Measurements from ENCODE around the gene HOXC13. TPM values are rescaled to one million over a fixed set of nuclear protein-coding genes. Genes with fewer than 3 reads are reported as not detected.
A peak's percentile ranks its signal among the peaks of the same experiment; 100 is the strongest.

Gene HOXC13
- total and polyA plus RNA-seq, 3 donors from 2014 or later = 0.25 to 0.87 (median 0.63) TPM

DNA sequence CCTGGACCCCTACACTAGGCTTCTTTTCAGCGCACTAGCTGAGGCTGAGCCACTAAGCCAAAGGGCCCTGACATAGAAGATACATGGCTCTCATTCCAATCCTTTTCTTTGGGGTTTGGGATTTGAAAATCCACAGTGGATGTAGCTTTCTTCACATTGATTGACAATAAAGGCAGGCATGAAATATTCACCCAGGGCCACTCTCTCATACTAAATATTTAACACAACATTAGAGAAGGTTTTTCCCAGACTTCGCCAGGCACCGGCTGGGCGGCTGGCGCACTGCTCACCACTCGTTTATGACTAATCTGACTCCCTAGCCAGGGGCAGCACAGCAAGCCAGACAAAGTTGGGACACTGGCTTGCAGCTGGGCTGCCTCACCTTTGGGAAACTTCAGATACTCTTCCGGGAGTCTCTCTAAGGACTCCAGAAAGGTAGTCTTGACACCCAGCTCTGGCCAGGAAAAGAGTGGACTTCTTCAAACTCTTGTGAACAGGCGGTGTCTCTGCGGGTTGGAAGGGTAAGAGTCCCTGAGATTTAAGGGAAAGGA is 33.6 kb downstream of the HOXC13 start:
- H3K27ac ChIP-seq = no peak overlapping the region
- peaks cover 10% of the 10 kb centered on the region for H3K27me3 ChIP-seq
- no peak overlapping the region for H3K4me3 ChIP-seq
- TF ChIP-seq, protein P1, sequence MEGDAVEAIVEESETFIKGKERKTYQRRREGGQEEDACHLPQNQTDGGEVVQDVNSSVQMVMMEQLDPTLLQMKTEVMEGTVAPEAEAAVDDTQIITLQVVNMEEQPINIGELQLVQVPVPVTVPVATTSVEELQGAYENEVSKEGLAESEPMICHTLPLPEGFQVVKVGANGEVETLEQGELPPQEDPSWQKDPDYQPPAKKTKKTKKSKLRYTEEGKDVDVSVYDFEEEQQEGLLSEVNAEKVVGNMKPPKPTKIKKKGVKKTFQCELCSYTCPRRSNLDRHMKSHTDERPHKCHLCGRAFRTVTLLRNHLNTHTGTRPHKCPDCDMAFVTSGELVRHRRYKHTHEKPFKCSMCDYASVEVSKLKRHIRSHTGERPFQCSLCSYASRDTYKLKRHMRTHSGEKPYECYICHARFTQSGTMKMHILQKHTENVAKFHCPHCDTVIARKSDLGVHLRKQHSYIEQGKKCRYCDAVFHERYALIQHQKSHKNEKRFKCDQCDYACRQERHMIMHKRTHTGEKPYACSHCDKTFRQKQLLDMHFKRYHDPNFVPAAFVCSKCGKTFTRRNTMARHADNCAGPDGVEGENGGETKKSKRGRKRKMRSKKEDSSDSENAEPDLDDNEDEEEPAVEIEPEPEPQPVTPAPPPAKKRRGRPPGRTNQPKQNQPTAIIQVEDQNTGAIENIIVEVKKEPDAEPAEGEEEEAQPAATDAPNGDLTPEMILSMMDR (IDR thresholded peaks at IDR 0.05) = no peak
- no peak for TF ChIP-seq POLR2A (IDR thresholded peaks at IDR 0.05)
- no peaks in the 10 kb centered on the region for H3K36me3 ChIP-seq (ENCODE audit: low read depth, missing control alignments)
- H3K9me3 ChIP-seq = no peaks in the 10 kb centered on the region
- WGBS, 2 donors = 37 to 53% methylated on average over 9 of the region's 9 CpGs
- intact Hi-C loops (cut with DNase I; ENCODE audit: low total_unique reads) = no loop called here
- peaks cover 12% of the 10 kb centered on the region for H3K4me1 ChIP-seq
- no peak for DNase-seq

DNA sequence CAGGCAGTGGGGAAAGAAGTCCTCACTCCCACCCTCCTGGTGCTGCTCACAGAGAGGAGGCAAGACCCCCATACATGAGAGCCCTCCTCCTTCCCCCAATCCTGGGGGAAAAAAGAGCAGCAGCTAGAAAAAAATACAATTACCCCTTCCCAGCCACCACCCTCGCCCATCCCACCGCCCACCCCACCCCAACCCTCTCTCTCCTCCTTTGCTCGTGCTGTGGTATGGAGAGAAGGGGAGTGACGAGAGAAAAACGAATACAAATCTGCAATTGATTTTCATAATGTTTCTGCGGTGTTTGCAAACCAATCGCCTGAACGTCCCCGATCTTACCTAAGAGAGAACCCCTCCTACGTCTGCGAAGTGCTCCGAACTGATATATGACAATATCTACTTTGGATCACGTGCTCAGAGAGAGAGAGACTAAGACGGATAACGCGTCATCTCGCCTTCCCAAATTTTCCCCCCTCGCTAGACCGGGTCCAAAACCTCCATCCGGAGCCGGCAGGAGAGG is 34.1 kb downstream of the HOXC13 start, which contains the start of gene HOXC11:
Gene HOXC11 (plus strand): TSS at position 405 of the 514 bp plus-strand sequence. CDS start 116 bp downstream, outside the sequence.
- H3K4me3 ChIP-seq = peak within 1 kb of the TSS; percentile 2 to 41
- peaks cover 10% of the 10 kb centered on the region for H3K27me3 ChIP-seq
- WGBS, 2 donors = 11% methylated on average over 20 to 21 of the region's 21 CpGs
- H3K27ac ChIP-seq = no peak within 1 kb of the TSS
- TF ChIP-seq, protein P1 (IDR thresholded peaks at IDR 0.05) = no peak
- TF ChIP-seq POLR2A (IDR thresholded peaks at IDR 0.05) = no peak
- H3K4me1 ChIP-seq = peaks cover 12% of the 10 kb centered on the region
- no peaks in the 10 kb centered on the region for H3K9me3 ChIP-seq
- intact Hi-C loops (cut with DNase I; ENCODE audit: low total_unique reads) = no loop called here
- no peaks in the 10 kb centered on the region for H3K36me3 ChIP-seq (ENCODE audit: low read depth, missing control alignments)
- no peak for DNase-seq

DNA sequence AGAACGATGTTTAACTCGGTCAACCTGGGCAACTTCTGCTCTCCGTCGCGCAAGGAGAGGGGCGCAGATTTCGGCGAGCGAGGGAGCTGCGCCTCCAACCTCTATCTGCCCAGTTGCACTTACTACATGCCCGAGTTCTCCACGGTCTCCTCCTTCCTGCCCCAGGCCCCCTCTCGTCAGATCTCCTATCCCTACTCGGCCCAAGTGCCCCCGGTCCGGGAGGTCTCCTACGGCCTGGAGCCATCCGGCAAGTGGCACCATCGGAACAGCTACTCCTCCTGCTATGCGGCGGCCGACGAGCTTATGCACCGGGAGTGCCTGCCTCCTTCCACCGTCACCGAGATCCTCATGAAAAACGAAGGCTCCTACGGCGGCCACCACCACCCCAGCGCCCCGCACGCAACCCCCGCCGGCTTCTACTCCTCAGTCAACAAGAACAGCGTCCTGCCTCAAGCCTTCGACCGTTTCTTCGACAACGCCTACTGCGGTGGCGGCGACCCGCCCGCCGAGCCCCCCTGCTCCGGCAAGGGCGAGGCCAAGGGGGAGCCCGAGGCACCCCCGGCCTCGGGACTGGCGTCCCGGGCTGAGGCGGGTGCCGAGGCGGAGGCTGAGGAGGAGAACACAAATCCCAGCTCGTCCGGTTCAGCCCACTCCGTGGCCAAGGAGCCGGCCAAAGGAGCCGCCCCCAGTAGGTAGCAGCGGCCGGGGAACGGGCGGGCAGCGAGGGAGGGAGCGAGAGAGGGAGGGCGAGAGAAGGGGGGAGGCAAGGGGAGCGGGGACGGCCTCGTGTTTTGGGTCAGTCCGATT is 34.8 kb downstream of the HOXC13 start:
- no peak overlapping the region for H3K27ac ChIP-seq
- 3 to 11% methylated on average over 26 to 71 of the region's 71 CpGs for WGBS, 2 donors
- TF ChIP-seq, protein P1 (IDR thresholded peaks at IDR 0.05) = no peak
- TF ChIP-seq POLR2A (IDR thresholded peaks at IDR 0.05) = no peak
- H3K4me3 ChIP-seq = peak overlapping the region; percentile 2 to 41
- H3K4me1 ChIP-seq = peaks cover 12% of the 10 kb centered on the region
- H3K27me3 ChIP-seq = peaks cover 10% of the 10 kb centered on the region
- intact Hi-C loops (cut with DNase I; ENCODE audit: low total_unique reads) = no loop called here
- H3K9me3 ChIP-seq = no peaks in the 10 kb centered on the region
- DNase-seq = no peak
- H3K36me3 ChIP-seq (ENCODE audit: low read depth, missing control alignments) = no peaks in the 10 kb centered on the region

DNA sequence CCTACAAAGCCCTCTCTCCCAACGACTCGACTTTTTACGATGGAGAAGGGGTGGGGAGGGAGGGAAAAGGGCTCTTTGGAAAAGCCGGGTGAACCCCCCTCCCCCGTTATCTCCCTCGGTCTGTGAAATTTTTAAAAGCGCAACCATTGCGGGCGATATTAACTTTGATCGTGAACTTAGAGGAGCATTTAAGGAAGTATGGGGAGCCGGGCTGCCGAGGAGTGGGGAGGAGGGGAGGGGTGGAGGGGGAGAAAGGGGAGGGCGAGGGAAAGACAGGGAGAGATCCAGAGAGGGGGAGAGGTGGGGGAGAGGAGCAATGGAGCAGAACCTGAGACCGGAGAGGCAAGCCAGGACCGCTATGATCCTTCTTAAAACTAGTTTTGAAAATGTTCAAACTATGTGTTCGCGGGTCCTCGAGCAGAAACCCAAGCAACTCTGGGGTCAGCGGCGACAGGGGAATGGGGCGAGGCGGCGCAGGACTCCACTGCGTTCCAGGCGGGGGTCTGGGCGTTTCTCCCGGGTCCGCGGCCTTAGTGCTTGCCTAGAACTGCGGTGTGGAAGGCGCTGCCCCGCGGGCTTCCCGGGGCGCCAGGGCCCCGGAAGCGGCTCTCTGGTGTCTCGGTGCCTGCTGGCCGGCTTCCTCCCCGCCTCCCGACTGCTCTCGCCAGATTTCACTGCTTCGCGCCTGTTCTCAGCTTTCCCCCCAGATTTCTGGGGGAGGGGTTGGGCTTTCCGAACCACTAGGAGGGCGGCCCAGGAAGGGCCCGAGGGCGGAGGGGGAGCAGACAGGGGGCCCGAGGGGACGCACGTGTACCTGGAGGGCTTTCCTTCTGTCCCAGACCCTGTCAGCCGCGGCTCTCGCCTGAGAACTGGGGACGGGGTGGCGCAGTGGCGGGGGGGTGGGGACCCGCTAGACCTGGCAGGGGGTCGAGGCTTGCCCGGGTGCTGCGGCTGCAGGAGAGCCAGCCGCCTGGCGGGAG is 35.7 kb downstream of the HOXC13 start, which contains the start of gene HOTAIR:
Gene HOTAIR (minus strand): TSS at position 871 of the 980 bp plus-strand sequence.
- H3K4me1 ChIP-seq = peaks cover 12% of the 10 kb centered on the region
- TF ChIP-seq, protein P1 (IDR thresholded peaks at IDR 0.05) = no peak
- no peak for TF ChIP-seq POLR2A (IDR thresholded peaks at IDR 0.05)
- DNase-seq = no peak
- H3K27me3 ChIP-seq = peaks cover 10% of the 10 kb centered on the region
- H3K27ac ChIP-seq = no peak within 1 kb of the TSS
- intact Hi-C loops (cut with DNase I; ENCODE audit: low total_unique reads) = no loop called here
- WGBS, 2 donors = 1 to 3% methylated on average over 24 to 63 of the region's 63 CpGs
- no peaks in the 10 kb centered on the region for H3K9me3 ChIP-seq
- H3K36me3 ChIP-seq (ENCODE audit: low read depth, missing control alignments) = no peaks in the 10 kb centered on the region
- H3K4me3 ChIP-seq = peak within 1 kb of the TSS; percentile 15 to 41

Measured in testis (tissue), 3 donors.